DOHH2 (cell line): Measurements from ENCODE around the gene HK1.

Source experiments
- CTCF ChIP-seq: fragments of 200-600 bp; sonication (generic); IDR thresholded peaks from one replicate; pipeline ENCODE4 v1.5.1; 2014; ENCODE audit warnings: antibody characterized with exemption, mild to moderate bottlenecking, low read depth, low read length; ENCODE audit not compliant: poor library complexity, severe bottlenecking
- EZH2phosphoT487 ChIP-seq: fragments of 200-600 bp; sonication (generic); IDR thresholded peaks from 2 replicates; pipeline ENCODE4 v1.6.1; 2017; ENCODE audit warnings: borderline replicate concordance, mild to moderate bottlenecking, antibody characterized with exemption, low read length, moderate library complexity, mixed read lengths

GRCh38 chr10:69346776-69347175 is 68.5 kb downstream of the HK1 start:
- no peak for TF ChIP-seq CTCF
- no peak for TF ChIP-seq EZH2phosphoT487
